ENCODE data around the gene FBXL14. TPM values are rescaled to one million over a fixed set of nuclear protein-coding genes. Genes with fewer than 3 reads are reported as not detected.
A peak's percentile ranks its signal among the peaks of the same experiment; 100 is the strongest.

FBXL14 gene
- total RNA-seq, 1 donor = 11.2 TPM

- TF ChIP-seq CTCF (IDR thresholded peaks at IDR 0.05; ENCODE audit: insufficient read depth, low read length) = no peak
- H3K4me3 ChIP-seq (ENCODE audit: low read depth, low read length) = no peak overlapping the region
- DNase-seq (ENCODE audit: low read depth) = no peak
Measured at GRCh38 chr12:1572731-1573130, 21.6 kb downstream of the FBXL14 start.

GRCh38 chr12:1567852-1568251 lies 26.5 kb downstream of the FBXL14 start:
- no peak for TF ChIP-seq CTCF (IDR thresholded peaks at IDR 0.05; ENCODE audit: insufficient read depth, low read length)
- no peak overlapping the region for H3K4me3 ChIP-seq (ENCODE audit: low read depth, low read length)
- DNase-seq (ENCODE audit: low read depth) = no peak

- H3K4me3 ChIP-seq (ENCODE audit: low read depth, low read length) = no peak overlapping the region
- no peak for TF ChIP-seq CTCF (IDR thresholded peaks at IDR 0.05; ENCODE audit: insufficient read depth, low read length)
- no peak for DNase-seq (ENCODE audit: low read depth)
Measured at GRCh38 chr12:1566449-1567135, 27.8 kb downstream of the FBXL14 start.

- no peak for TF ChIP-seq CTCF (IDR thresholded peaks at IDR 0.05; ENCODE audit: insufficient read depth, low read length)
- DNase-seq (ENCODE audit: low read depth) = no peak
- H3K4me3 ChIP-seq (ENCODE audit: low read depth, low read length) = no peak overlapping the region
Measured at GRCh38 chr12:1565172-1565571, 29.2 kb downstream of the FBXL14 start.

- H3K4me3 ChIP-seq (ENCODE audit: low read depth, low read length) = no peak overlapping the region
- DNase-seq (ENCODE audit: low read depth) = no peak
- TF ChIP-seq CTCF (IDR thresholded peaks at IDR 0.05; ENCODE audit: insufficient read depth, low read length) = no peak
Measured at GRCh38 chr12:1564067-1564466, 30.3 kb downstream of the FBXL14 start.

- DNase-seq (ENCODE audit: low read depth) = peak; percentile 73
- TF ChIP-seq CTCF (IDR thresholded peaks at IDR 0.05; ENCODE audit: insufficient read depth, low read length) = no peak
- H3K4me3 ChIP-seq (ENCODE audit: low read depth, low read length) = peak overlapping the region; percentile 4
Measured at GRCh38 chr12:1562813-1563407, 31.5 kb downstream of the FBXL14 start.

All from fibroblast of the aortic adventitia (primary cell).